Fibroblast of mammary gland (primary cell): Measurements from ENCODE around the gene SMIM1.
"Not testable (repeated sequence)": the region's sequence is repeated elsewhere in the genome, so short reads cannot be mapped to it uniquely, and the experiment has no call there.

Experiments
- DNase-seq: peaks from one replicate; pipeline ENCODE4 v3.0.0-alpha.2; 2010; ENCODE audit warnings: low read depth
- H3K4me3 ChIP-seq: 2 replicates; pipeline ENCODE4 v1.5.1; 2011; ENCODE audit warnings: low read depth, mild to moderate bottlenecking, low read length, moderate library complexity; ENCODE audit not compliant: control insufficient read depth
- TF ChIP-seq, protein P1 (sequence below): conservative IDR thresholded peaks from 2 replicates; pipeline ENCODE4 v1.5.1; 2011; ENCODE audit warnings: low read depth, low read length, inconsistent platforms; ENCODE audit not compliant: control insufficient read depth, insufficient read depth

Gene SMIM1

GRCh38 chr1:3796215-3797061, 23.9 kb downstream of the SMIM1 start, which contains the start of gene LRRC47:
Gene LRRC47 (minus strand): TSS chr1:3796498. CDS start chr1:3796476, 22 bp downstream.
- H3K4me3 ChIP-seq: peak within 1 kb of the TSS; percentile 88
- peak; percentile 87 for DNase-seq
- TF ChIP-seq, protein P1, sequence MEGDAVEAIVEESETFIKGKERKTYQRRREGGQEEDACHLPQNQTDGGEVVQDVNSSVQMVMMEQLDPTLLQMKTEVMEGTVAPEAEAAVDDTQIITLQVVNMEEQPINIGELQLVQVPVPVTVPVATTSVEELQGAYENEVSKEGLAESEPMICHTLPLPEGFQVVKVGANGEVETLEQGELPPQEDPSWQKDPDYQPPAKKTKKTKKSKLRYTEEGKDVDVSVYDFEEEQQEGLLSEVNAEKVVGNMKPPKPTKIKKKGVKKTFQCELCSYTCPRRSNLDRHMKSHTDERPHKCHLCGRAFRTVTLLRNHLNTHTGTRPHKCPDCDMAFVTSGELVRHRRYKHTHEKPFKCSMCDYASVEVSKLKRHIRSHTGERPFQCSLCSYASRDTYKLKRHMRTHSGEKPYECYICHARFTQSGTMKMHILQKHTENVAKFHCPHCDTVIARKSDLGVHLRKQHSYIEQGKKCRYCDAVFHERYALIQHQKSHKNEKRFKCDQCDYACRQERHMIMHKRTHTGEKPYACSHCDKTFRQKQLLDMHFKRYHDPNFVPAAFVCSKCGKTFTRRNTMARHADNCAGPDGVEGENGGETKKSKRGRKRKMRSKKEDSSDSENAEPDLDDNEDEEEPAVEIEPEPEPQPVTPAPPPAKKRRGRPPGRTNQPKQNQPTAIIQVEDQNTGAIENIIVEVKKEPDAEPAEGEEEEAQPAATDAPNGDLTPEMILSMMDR: no peak

DNA sequence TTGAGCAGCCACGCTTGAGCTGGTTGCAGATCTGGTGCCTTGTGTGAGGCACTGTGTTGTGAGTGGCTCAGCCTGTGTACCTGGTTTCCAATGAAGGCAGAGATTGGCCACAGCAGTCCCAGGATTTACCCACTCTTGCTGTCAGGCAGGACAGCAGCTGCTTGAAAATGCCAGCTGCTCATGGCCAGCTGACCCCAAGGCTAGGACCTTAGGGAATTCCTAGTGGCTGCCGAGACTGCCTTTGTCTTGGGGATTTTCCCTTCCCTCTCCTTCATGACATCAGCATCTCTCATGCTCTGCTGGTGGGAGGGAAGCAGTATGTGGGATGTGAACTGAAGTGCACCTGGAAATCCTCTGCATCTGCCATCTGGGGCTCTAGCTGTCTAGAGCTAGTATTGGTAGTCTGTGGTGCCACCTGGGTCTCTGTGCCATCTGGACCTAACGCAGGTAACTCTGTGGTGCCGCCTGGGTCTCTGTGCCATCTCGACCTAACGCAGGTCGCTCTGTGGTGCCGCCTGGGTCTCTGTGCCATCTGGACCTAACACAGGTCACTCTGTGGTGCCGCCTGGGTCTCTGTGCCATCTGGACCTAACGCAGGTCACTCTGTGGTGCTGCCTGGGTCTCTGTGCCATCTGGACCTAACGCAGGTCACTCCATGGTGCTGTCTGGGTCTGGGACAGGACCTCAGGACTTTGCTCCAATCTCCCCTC, 27.6 kb downstream of the SMIM1 start:
- TF ChIP-seq, protein P1: no peak
- no peak overlapping the region for H3K4me3 ChIP-seq
- DNase-seq: no peak

GRCh38 chr1:3800795-3801194, 28.2 kb downstream of the SMIM1 start:
- DNase-seq, H3K4me3 ChIP-seq: not testable (repeated sequence)

DNA sequence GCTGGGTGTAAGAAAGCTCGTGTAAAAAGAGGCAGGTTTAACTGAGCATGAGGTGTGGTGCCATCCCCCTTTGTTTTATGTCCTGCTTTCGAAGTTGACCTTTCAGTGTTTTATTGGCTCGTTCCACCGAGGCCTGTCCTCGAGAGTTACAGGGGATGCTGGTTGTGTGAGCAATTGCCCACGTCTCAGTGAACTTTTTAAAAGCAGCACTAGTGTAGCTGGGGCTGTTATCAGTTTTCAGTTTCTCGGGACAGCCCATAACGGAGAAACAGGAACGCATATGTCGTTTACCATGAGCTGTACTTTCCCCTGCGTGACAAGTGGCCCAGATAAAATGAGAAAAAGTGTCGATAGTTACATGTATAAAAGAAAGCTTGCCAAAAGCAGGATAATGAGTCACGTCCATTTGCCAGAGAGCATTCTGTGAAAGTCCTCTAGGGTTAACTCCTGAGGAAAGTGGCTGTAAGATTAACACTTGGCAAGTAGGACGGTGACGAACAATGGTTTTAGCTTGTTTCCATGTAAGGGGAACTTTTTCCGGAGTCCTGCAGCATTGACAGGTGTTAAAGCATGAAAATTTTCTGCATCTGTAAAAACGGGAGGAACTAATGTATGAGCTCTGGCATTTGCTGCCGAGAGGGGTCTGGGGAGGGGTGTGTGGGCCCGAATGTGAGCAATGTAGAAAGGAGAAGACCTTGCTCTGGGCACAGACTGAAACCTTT, 31.5 kb downstream of the SMIM1 start:
- TF ChIP-seq, protein P1: no peak
- no peak for DNase-seq
- no peak overlapping the region for H3K4me3 ChIP-seq

GRCh38 chr1:3804627-3804944, 32.0 kb downstream of the SMIM1 start:
- not testable (repeated sequence) for DNase-seq, H3K4me3 ChIP-seq

GRCh38 chr1:3805038-3805437, 32.5 kb downstream of the SMIM1 start:
- TF ChIP-seq, protein P1: no peak
- no peak overlapping the region for H3K4me3 ChIP-seq
- no peak for DNase-seq

DNA sequence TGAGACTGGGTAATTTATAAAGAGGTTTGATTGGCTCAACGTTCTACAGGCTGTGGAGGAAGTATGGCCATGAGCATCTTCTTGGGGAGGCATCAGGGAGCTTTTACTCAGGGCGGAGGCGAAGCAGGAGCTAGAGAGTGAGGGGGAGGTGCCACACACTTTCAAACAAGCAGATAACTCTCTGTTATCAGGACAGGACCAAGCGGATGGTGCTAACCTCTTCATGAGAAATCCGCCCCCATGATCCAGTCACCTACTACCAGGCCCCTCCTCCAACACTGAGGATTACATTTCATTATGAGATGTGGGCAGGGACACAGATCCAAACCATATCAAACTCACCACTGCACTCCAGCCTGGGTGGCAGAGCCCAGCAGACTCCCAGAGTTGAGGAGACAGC, 35.2 kb downstream of the SMIM1 start:
- DNase-seq: no peak
- no peak overlapping the region for H3K4me3 ChIP-seq
- TF ChIP-seq, protein P1: no peak
